IMR-90 (cell line): ENCODE results near the gene AVPR2. TPM values are rescaled to one million over a fixed set of nuclear protein-coding genes. Genes with fewer than 3 reads are reported as not detected.

ENCODE experiments used
- ATAC-seq: fragments of 200-7000 bp; cut with Tn5 transposase; 2 replicates; pipeline ENCODE4 v1.9.1; 2020; ENCODE audit warnings: low read depth, mild to moderate bottlenecking, moderate library complexity
- BruUV-seq: library from RNA; stranded (reverse); fragments of 400-500 nt; replicated peaks from 2 replicates; lab custom pipeline; 2021; lab: Mats Ljungman, UMichigan
- CTCF ChIA-PET: fragments of 300-600 bp; formaldehyde crosslinking; extraction: SDS; loops from one replicate; lab custom pipeline; 2021; ENCODE audit warnings: antibody characterized with exemption; lab: Yijun Ruan, JAX
- POLR2A ChIA-PET: fragments of 300-600 bp; sonication (Branson Sonifier 250); formaldehyde crosslinking; loops from one replicate; lab custom pipeline; 2022; ENCODE audit warnings: antibody characterized with exemption; ENCODE audit not compliant: unreplicated experiment; lab: Charles Lee
- DNase-seq: peaks from one replicate; pipeline ENCODE4 v3.0.0; 2013
- H2AFZ ChIP-seq: replicated peaks from 2 replicates; pipeline ENCODE3; 2013; ENCODE audit warnings: low read length, mild to moderate bottlenecking; ENCODE audit not compliant: poor library complexity
- H2AK5ac ChIP-seq: 2 replicates; pipeline ENCODE4 v1.6.1; 2013; ENCODE audit warnings: low read depth, low read length, inconsistent platforms
- H2AK9ac ChIP-seq: replicated peaks from 2 replicates; pipeline ENCODE3; 2013; ENCODE audit warnings: mild to moderate bottlenecking, low read depth, low read length, moderate library complexity; ENCODE audit not compliant: poor library complexity
- H2BK120ac ChIP-seq: 2 replicates; pipeline ENCODE4 v1.6.1; 2013; ENCODE audit warnings: low read depth, low read length, inconsistent platforms
- H2BK15ac ChIP-seq: 3 replicates; pipeline ENCODE4 v1.6.1; 2013; ENCODE audit warnings: low read depth, low read length, inconsistent platforms
- H2BK20ac ChIP-seq: 2 replicates; pipeline ENCODE4 v1.6.1; 2013; ENCODE audit warnings: low read depth, mild to moderate bottlenecking, inconsistent platforms, low read length, moderate library complexity
- H2BK5ac ChIP-seq: 2 replicates; pipeline ENCODE4 v1.6.1; 2013; ENCODE audit warnings: mild to moderate bottlenecking, low read depth, low read length, inconsistent platforms; ENCODE audit not compliant: poor library complexity, severe bottlenecking
- H3K14ac ChIP-seq: replicated peaks from 2 replicates; pipeline ENCODE4 v1.6.1; 2013; ENCODE audit warnings: low read depth, low read length, inconsistent platforms
- H3K18ac ChIP-seq: 2 replicates; pipeline ENCODE4 v1.6.1; 2013; ENCODE audit warnings: low read depth, low read length, control low read depth
- H3K23ac ChIP-seq: 2 replicates; pipeline ENCODE4 v1.6.1; 2013; ENCODE audit warnings: low read depth, low read length, inconsistent platforms
- H3K27ac ChIP-seq: 2 replicates; pipeline ENCODE4 v1.5.1; 2013; ENCODE audit warnings: mild to moderate bottlenecking, control low read depth, low read length; ENCODE audit not compliant: insufficient read depth
- H3K27me3 ChIP-seq: 2 replicates; pipeline ENCODE4 v1.6.1; 2013; ENCODE audit warnings: low read length; ENCODE audit not compliant: control insufficient read depth, insufficient read depth
- H3K36me3 ChIP-seq: 2 replicates; pipeline ENCODE4 v1.6.1; 2013; ENCODE audit warnings: low read length, mixed read lengths; ENCODE audit not compliant: control insufficient read depth, insufficient read depth
- H3K4ac ChIP-seq: 2 replicates; pipeline ENCODE4 v1.6.1; 2013; ENCODE audit warnings: low read depth, low read length, inconsistent platforms
- H3K4me1 ChIP-seq: 2 replicates; pipeline ENCODE4 v1.6.1; 2013; ENCODE audit warnings: low read length, mixed read lengths; ENCODE audit not compliant: control insufficient read depth, insufficient read depth
- H3K4me2 ChIP-seq: 2 replicates; pipeline ENCODE4 v1.6.1; 2013; ENCODE audit warnings: low read depth, mild to moderate bottlenecking, control low read depth, low read length, moderate library complexity
- H3K4me3 ChIP-seq: 2 replicates; pipeline ENCODE4 v1.5.1; 2013; ENCODE audit warnings: low read depth, mild to moderate bottlenecking, control low read depth, low read length, moderate library complexity; ENCODE audit not compliant: insufficient read depth
- H3K56ac ChIP-seq: 2 replicates; pipeline ENCODE4 v1.6.1; 2013; ENCODE audit warnings: low read length, inconsistent platforms; ENCODE audit not compliant: insufficient read depth; ENCODE audit errors: extremely low read depth
- H3K79me1 ChIP-seq, 2 experiments: 2 replicates each; pipeline ENCODE4 v1.6.1; 2013; ENCODE audit warnings: low read length in 2 of 2, inconsistent platforms in 1 of 2, low read depth in 1 of 2
- H3K9ac ChIP-seq: 2 replicates; pipeline ENCODE4 v1.6.1; 2013; ENCODE audit warnings: low read depth, low read length, control low read depth
- H3K9me1 ChIP-seq: 2 replicates; pipeline ENCODE4 v1.6.1; 2013; ENCODE audit warnings: low read length, inconsistent platforms; ENCODE audit not compliant: insufficient read depth
- H3K9me3 ChIP-seq: 2 replicates; pipeline ENCODE4 v1.6.1; 2013; ENCODE audit warnings: low read length; ENCODE audit not compliant: control insufficient read depth, insufficient read depth
- H4K20me1 ChIP-seq: 2 replicates; pipeline ENCODE4 v1.6.1; 2013; ENCODE audit warnings: low read length, inconsistent platforms; ENCODE audit not compliant: insufficient read depth
- H4K5ac ChIP-seq: 2 replicates; pipeline ENCODE4 v1.6.1; 2013; ENCODE audit warnings: mild to moderate bottlenecking, low read depth, low read length, control low read depth
- H4K8ac ChIP-seq, 2 experiments: 2 replicates each; pipeline ENCODE4 v1.6.1; 2013; ENCODE audit warnings: low read depth in 2 of 2, low read length in 2 of 2, control low read depth in 1 of 2, inconsistent platforms in 1 of 2
- H4K91ac ChIP-seq: 2 replicates; pipeline ENCODE4 v1.6.1; 2013; ENCODE audit warnings: low read depth, low read length, inconsistent platforms; ENCODE audit not compliant: insufficient read depth
- BHLHE40 ChIP-seq: fragments of 150-350 bp; IDR thresholded peaks from 2 replicates; pipeline ENCODE4 v1.6.1; 2016; ENCODE audit warnings: mild to moderate bottlenecking, low read depth, low read length
- CEBPB ChIP-seq: IDR thresholded peaks from 2 replicates; pipeline ENCODE4 v1.6.1; 2012; ENCODE audit warnings: low read depth, low read length, improper control_type of control experiment
- CHD1 ChIP-seq: IDR thresholded peaks from 2 replicates; pipeline ENCODE4 v1.6.1; 2012; ENCODE audit warnings: low read depth, low read length, improper control_type of control experiment
- FOS ChIP-seq: fragments of 150-350 bp; IDR thresholded peaks from 2 replicates; pipeline ENCODE4 v1.6.1; 2016; ENCODE audit warnings: low read depth, low read length
- MAFK ChIP-seq: IDR thresholded peaks from 2 replicates; pipeline ENCODE4 v1.6.1; 2012; ENCODE audit warnings: low read depth, low read length, improper control_type of control experiment
- MAZ ChIP-seq: IDR thresholded peaks from 2 replicates; pipeline ENCODE4 v1.6.1; 2012; ENCODE audit warnings: low read depth, mild to moderate bottlenecking, low read length, improper control_type of control experiment, moderate library complexity, borderline replicate concordance
- MXI1 ChIP-seq: IDR thresholded peaks from 2 replicates; pipeline ENCODE4 v1.6.1; 2012; ENCODE audit warnings: low read depth, mild to moderate bottlenecking, low read length, moderate library complexity, borderline replicate concordance
- NFE2L2 ChIP-seq: fragments of 150-350 bp; IDR thresholded peaks from 2 replicates; pipeline ENCODE4 v1.6.1; 2016; ENCODE audit warnings: low read depth, mild to moderate bottlenecking, low read length
- POLR2A ChIP-seq: IDR thresholded peaks from 2 replicates; pipeline ENCODE4 v1.6.1; 2012; ENCODE audit warnings: mild to moderate bottlenecking, low read depth, low read length
- RAD21 ChIP-seq: IDR thresholded peaks from 2 replicates; pipeline ENCODE4 v1.6.1; 2012; ENCODE audit warnings: low read length, improper control_type of control experiment
- RCOR1 ChIP-seq: IDR thresholded peaks from 2 replicates; pipeline ENCODE4 v1.6.1; 2012; ENCODE audit warnings: mild to moderate bottlenecking, low read length, improper control_type of control experiment; ENCODE audit not compliant: insufficient replicate concordance
- RFX5 ChIP-seq: IDR thresholded peaks from 2 replicates; pipeline ENCODE4 v1.8.0; 2012; ENCODE audit warnings: low read depth, mild to moderate bottlenecking, low read length, moderate library complexity
- SMC3 ChIP-seq: fragments of 150-350 bp; IDR thresholded peaks from 2 replicates; pipeline ENCODE4 v1.6.1; 2016; ENCODE audit warnings: low read depth, mild to moderate bottlenecking, antibody characterized with exemption, low read length, moderate library complexity
- WGBS, 2 experiments: methylation state at CpG; one replicate each; pipeline versions ENCODE4 v1.1.5 to v1.1.7; 2013; ENCODE audit warnings: missing lambda C conversion rate in 2 of 2; ENCODE audit not compliant: insufficient read length in 1 of 2; ENCODE audit errors: extremely low coverage in 2 of 2; 5-methylcytosine and 5-hydroxymethylcytosine counted together
- dilution Hi-C: fragments of 300-500 bp; cut with HindIII; formaldehyde crosslinking; loops from one replicate; pipeline ENCODE4 v1.14.3; 2018; ENCODE audit warnings: low sequenced_read_pairs; ENCODE audit not compliant: unreplicated experiment
- in situ Hi-C: fragments of 300-500 bp; cut with MboI; formaldehyde crosslinking; loops from 3 replicates; pipeline ENCODE4 v1.14.3; 2019; ENCODE audit warnings: low sequenced_read_pairs, inconsistent platforms, mixed read lengths
- intact Hi-C: fragments of 100-400 bp; cut with micrococcal nuclease; formaldehyde crosslinking; loops from 2 replicates; pipeline ENCODE4 v1.10.0; 2022
- polyA plus RNA-seq, 3 experiments: library from polyadenylated mRNA; depleted of rRNA; stranded (reverse); fragments of >200 nt; gene quantifications; 2 replicates each; pipeline ENCODE4 v1.2.3, GENCODE V29; 2012; ENCODE audit warnings: low replicate concordance in 1 of 3
- total RNA-seq: library from RNA; depleted of rRNA; stranded (reverse); fragments of >200 nt; gene quantifications from 2 replicates; pipeline ENCODE4 v1.2.3, GENCODE V29; 2012
- TF ChIP-seq, protein P1 (sequence below): fragments of 150-350 bp; IDR thresholded peaks from 2 replicates; pipeline ENCODE4 v1.6.1; 2017; ENCODE audit warnings: mild to moderate bottlenecking, antibody characterized with exemption, low read length, low read depth
- TF ChIP-seq, protein P2 (sequence below): fragments of 150-350 bp; IDR thresholded peaks from 2 replicates; pipeline ENCODE4 v1.6.1; 2016; ENCODE audit warnings: low read depth, mild to moderate bottlenecking, low read length, moderate library complexity, borderline replicate concordance
- TF ChIP-seq, protein P3 (sequence below): conservative IDR thresholded peaks from 2 replicates; pipeline ENCODE4 v1.5.1; 2012; ENCODE audit warnings: mild to moderate bottlenecking, low read depth, low read length, improper control_type of control experiment

AVPR2 gene
- total and polyA plus RNA-seq, 2 of the 4 experiments (the other 2 are of a cell fraction): not detected

DNA sequence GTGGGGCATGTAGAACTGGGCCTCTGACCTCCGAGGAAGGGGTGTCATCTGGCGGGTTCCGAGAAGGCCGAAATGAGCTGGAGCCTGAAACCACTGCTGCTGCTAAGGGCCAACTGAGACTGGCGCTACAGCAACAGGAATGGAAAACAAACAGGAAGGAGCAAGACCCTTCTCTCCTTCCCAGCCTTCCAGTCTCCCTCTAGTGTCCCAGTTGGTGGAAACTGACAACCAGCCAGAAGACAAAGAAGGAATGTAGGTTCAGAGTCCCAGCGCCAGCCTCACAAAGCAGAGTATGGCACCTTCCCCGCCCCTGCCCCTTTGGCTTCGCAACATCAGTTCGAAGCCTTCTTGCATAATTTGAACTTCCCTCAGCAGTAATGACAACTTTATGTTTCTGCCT, 49.8 kb upstream of the AVPR2 start:
- Histone ChIP-seq H2BK5ac (no peak overlapping the region), H3K4me2 (no peak overlapping the region), H3K27ac (no peak overlapping the region), H3K9me1 (no peaks in the 10 kb centered on the region), H3K14ac (no peak overlapping the region), H2BK20ac (no peak overlapping the region), H3K9me3 (peaks cover 2% of the 10 kb centered on the region), H4K20me1 (no peaks in the 10 kb centered on the region), H3K4ac (no peak overlapping the region), H2BK120ac (no peak overlapping the region), H2AK5ac (no peak overlapping the region), H3K4me3 (no peak overlapping the region), H4K5ac (no peak overlapping the region), H3K27me3 (peaks cover 30% of the 10 kb centered on the region), H3K9ac (no peak overlapping the region), H3K79me1 (no peaks in the 10 kb centered on the region), H2AFZ (no peak overlapping the region), H2AK9ac (no peak overlapping the region), H3K23ac (no peak overlapping the region), H3K36me3 (no peaks in the 10 kb centered on the region), H2BK15ac (no peak overlapping the region), H3K56ac (no peak overlapping the region), H4K91ac (no peak overlapping the region), H3K18ac (no peak overlapping the region), H4K8ac (no peak overlapping the region), H3K4me1 (no peaks in the 10 kb centered on the region)
- in situ Hi-C loops (no loop called here), intact Hi-C loops (no loop called here), dilution Hi-C loops (no loop called here)
- 81% methylated on average over 3 of the region's 9 CpGs; no CpG with 5 or more reads in 1 of the 2 experiments for WGBS, 2 experiments
- BruUV-seq: no TSS peak
- no peak for DNase-seq
- CTCF ChIA-PET: no interaction called here
- POLR2A ChIA-PET: no interaction called here
- no peak for TF ChIP-seq POLR2A
- TF ChIP-seq RFX5: no peak
- TF ChIP-seq FOS: no peak
- no peak for TF ChIP-seq SMC3
- TF ChIP-seq CEBPB: no peak
- no peak for TF ChIP-seq MAFK
- no peak for TF ChIP-seq RCOR1
- TF ChIP-seq, protein P1, sequence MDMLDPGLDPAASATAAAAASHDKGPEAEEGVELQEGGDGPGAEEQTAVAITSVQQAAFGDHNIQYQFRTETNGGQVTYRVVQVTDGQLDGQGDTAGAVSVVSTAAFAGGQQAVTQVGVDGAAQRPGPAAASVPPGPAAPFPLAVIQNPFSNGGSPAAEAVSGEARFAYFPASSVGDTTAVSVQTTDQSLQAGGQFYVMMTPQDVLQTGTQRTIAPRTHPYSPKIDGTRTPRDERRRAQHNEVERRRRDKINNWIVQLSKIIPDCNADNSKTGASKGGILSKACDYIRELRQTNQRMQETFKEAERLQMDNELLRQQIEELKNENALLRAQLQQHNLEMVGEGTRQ: no peak
- TF ChIP-seq, protein P2, sequence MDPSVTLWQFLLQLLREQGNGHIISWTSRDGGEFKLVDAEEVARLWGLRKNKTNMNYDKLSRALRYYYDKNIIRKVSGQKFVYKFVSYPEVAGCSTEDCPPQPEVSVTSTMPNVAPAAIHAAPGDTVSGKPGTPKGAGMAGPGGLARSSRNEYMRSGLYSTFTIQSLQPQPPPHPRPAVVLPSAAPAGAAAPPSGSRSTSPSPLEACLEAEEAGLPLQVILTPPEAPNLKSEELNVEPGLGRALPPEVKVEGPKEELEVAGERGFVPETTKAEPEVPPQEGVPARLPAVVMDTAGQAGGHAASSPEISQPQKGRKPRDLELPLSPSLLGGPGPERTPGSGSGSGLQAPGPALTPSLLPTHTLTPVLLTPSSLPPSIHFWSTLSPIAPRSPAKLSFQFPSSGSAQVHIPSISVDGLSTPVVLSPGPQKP: no peak
- TF ChIP-seq RAD21: no peak
- TF ChIP-seq, protein P3, sequence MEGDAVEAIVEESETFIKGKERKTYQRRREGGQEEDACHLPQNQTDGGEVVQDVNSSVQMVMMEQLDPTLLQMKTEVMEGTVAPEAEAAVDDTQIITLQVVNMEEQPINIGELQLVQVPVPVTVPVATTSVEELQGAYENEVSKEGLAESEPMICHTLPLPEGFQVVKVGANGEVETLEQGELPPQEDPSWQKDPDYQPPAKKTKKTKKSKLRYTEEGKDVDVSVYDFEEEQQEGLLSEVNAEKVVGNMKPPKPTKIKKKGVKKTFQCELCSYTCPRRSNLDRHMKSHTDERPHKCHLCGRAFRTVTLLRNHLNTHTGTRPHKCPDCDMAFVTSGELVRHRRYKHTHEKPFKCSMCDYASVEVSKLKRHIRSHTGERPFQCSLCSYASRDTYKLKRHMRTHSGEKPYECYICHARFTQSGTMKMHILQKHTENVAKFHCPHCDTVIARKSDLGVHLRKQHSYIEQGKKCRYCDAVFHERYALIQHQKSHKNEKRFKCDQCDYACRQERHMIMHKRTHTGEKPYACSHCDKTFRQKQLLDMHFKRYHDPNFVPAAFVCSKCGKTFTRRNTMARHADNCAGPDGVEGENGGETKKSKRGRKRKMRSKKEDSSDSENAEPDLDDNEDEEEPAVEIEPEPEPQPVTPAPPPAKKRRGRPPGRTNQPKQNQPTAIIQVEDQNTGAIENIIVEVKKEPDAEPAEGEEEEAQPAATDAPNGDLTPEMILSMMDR: no peak
- TF ChIP-seq NFE2L2: no peak
- TF ChIP-seq MXI1: no peak
- no peak for TF ChIP-seq MAZ
- no peak for TF ChIP-seq BHLHE40
- no peak for TF ChIP-seq CHD1
- no peak for ATAC-seq
